HEK293T (cell line): Measurements from ENCODE around the gene SLX4IP.

ENCODE experiments used
- BHLHE40 ChIP-seq: fragments of 450-650 bp; IDR thresholded peaks from 2 replicates; pipeline ENCODE4 v1.6.1; 2016; ENCODE audit warnings: mild to moderate bottlenecking, moderate library complexity, borderline replicate concordance
- FOXK2 ChIP-seq: fragments of 450-650 bp; IDR thresholded peaks from 2 replicates; pipeline ENCODE4 v1.6.1; 2016; ENCODE audit warnings: mild to moderate bottlenecking

- TF ChIP-seq FOXK2 (no peak), BHLHE40 (no peak)
Measured at GRCh38 chr20:10547276-10548114, 112.4 kb downstream of the SLX4IP start.
